Trophoblast cell (in vitro differentiated cells and primary cell): ENCODE data around the gene ABCC8. TPM values are rescaled to one million over a fixed set of nuclear protein-coding genes. Genes with fewer than 3 reads are reported as not detected.

ENCODE experiments used
- DNase-seq, 2 donors: peaks; one replicate each; pipeline ENCODE4 v3.0.0-alpha.2; 2016
- H2AFZ ChIP-seq: 2 replicates; pipeline ENCODE4 v1.6.1; 2013; ENCODE audit warnings: low read length, moderate library complexity, mild to moderate bottlenecking; ENCODE audit not compliant: insufficient read depth, poor library complexity
- H2AK5ac ChIP-seq: 2 replicates; pipeline ENCODE4 v1.6.1; 2013; ENCODE audit warnings: mild to moderate bottlenecking, low read length
- H2BK120ac ChIP-seq: 2 replicates; pipeline ENCODE4 v1.6.1; 2013; ENCODE audit warnings: low read length, mild to moderate bottlenecking, moderate library complexity; ENCODE audit not compliant: insufficient read depth, poor library complexity
- H2BK12ac ChIP-seq: 2 replicates; pipeline ENCODE4 v1.6.1; 2013; ENCODE audit warnings: mild to moderate bottlenecking, low read length, moderate library complexity
- H2BK5ac ChIP-seq: 2 replicates; pipeline ENCODE4 v1.6.1; 2013; ENCODE audit warnings: low read length, low read depth, moderate library complexity, mild to moderate bottlenecking; ENCODE audit not compliant: poor library complexity
- H3K14ac ChIP-seq: 2 replicates; pipeline ENCODE4 v1.6.1; 2013; ENCODE audit warnings: mild to moderate bottlenecking, low read length
- H3K18ac ChIP-seq: 2 replicates; pipeline ENCODE4 v1.6.1; 2013; ENCODE audit warnings: mild to moderate bottlenecking, low read length
- H3K23ac ChIP-seq: 2 replicates; pipeline ENCODE4 v1.6.1; 2013; ENCODE audit warnings: low read length
- H3K27ac ChIP-seq: 2 replicates; pipeline ENCODE4 v1.5.1; 2013; ENCODE audit warnings: low read depth, mild to moderate bottlenecking, inconsistent platforms, low read length, moderate library complexity
- H3K27me3 ChIP-seq: 2 replicates; pipeline ENCODE4 v1.6.1; 2013; ENCODE audit warnings: inconsistent platforms, mild to moderate bottlenecking, low read length, moderate library complexity; ENCODE audit not compliant: insufficient read depth
- H3K36me3 ChIP-seq, 2 experiments: 1 replicate in 1 of 2; 2 replicates in 1 of 2; pipeline ENCODE4 v1.6.1; 2013; ENCODE audit warnings: low read length in 2 of 2, mild to moderate bottlenecking in 2 of 2, moderate library complexity in 1 of 2; ENCODE audit not compliant: insufficient read depth in 2 of 2, control insufficient read depth in 1 of 2
- H3K4ac ChIP-seq: 2 replicates; pipeline ENCODE4 v1.6.1; 2013; ENCODE audit warnings: low read depth, mild to moderate bottlenecking, low read length, moderate library complexity
- H3K4me1 ChIP-seq, 2 experiments: 1 replicate in 1 of 2; 2 replicates in 1 of 2; pipeline ENCODE4 v1.6.1; 2013; ENCODE audit warnings: low read length in 2 of 2, mild to moderate bottlenecking in 2 of 2, moderate library complexity in 1 of 2; ENCODE audit not compliant: insufficient read depth in 2 of 2, control insufficient read depth in 1 of 2
- H3K4me2 ChIP-seq: 2 replicates; pipeline ENCODE4 v1.6.1; 2013; ENCODE audit warnings: inconsistent platforms, mild to moderate bottlenecking, low read length, moderate library complexity
- H3K4me3 ChIP-seq: 2 replicates; pipeline ENCODE4 v1.5.1; 2013; ENCODE audit warnings: mild to moderate bottlenecking, low read depth, low read length, inconsistent platforms
- H3K79me1 ChIP-seq: one replicate; pipeline ENCODE4 v1.6.1; 2013; ENCODE audit warnings: low read length
- H3K79me2 ChIP-seq: 2 replicates; pipeline ENCODE4 v1.6.1; 2013; ENCODE audit warnings: low read length, mild to moderate bottlenecking; ENCODE audit not compliant: control insufficient read depth, insufficient read depth, poor library complexity
- H3K9ac ChIP-seq: 2 replicates; pipeline ENCODE4 v1.6.1; 2013; ENCODE audit warnings: mild to moderate bottlenecking, low read length
- H3K9me3 ChIP-seq: 2 replicates; pipeline ENCODE4 v1.6.1; 2013; ENCODE audit warnings: low read depth, mild to moderate bottlenecking, control low read depth, inconsistent platforms, low read length; ENCODE audit not compliant: insufficient read depth
- H4K12ac ChIP-seq: 2 replicates; pipeline ENCODE4 v1.6.1; 2013; ENCODE audit warnings: low read depth, mild to moderate bottlenecking, low read length, moderate library complexity
- H4K8ac ChIP-seq: 2 replicates; pipeline ENCODE4 v1.6.1; 2013; ENCODE audit warnings: low read depth, mild to moderate bottlenecking, low read length, moderate library complexity
- H4K91ac ChIP-seq: one replicate; pipeline ENCODE4 v1.6.1; 2013; ENCODE audit warnings: low read depth, mild to moderate bottlenecking, low read length, moderate library complexity
- WGBS: extraction: QIAGEN DNeasy Blood & Tissue Kit; methylation state at CpG from one replicate; pipeline ENCODE4 v1.1.7; 2013; ENCODE audit warnings: missing lambda C conversion rate; ENCODE audit not compliant: insufficient read length, insufficient coverage; ENCODE audit errors: extremely low coverage; 5-methylcytosine and 5-hydroxymethylcytosine counted together
- polyA plus RNA-seq: library from polyadenylated mRNA; stranded (reverse); fragments of 200-250 nt; gene quantifications from 2 replicates; pipeline ENCODE4 v1.2.3, GENCODE V29; 2013

ABCC8 gene
- not detected in 2 replicates for polyA plus RNA-seq

DNA sequence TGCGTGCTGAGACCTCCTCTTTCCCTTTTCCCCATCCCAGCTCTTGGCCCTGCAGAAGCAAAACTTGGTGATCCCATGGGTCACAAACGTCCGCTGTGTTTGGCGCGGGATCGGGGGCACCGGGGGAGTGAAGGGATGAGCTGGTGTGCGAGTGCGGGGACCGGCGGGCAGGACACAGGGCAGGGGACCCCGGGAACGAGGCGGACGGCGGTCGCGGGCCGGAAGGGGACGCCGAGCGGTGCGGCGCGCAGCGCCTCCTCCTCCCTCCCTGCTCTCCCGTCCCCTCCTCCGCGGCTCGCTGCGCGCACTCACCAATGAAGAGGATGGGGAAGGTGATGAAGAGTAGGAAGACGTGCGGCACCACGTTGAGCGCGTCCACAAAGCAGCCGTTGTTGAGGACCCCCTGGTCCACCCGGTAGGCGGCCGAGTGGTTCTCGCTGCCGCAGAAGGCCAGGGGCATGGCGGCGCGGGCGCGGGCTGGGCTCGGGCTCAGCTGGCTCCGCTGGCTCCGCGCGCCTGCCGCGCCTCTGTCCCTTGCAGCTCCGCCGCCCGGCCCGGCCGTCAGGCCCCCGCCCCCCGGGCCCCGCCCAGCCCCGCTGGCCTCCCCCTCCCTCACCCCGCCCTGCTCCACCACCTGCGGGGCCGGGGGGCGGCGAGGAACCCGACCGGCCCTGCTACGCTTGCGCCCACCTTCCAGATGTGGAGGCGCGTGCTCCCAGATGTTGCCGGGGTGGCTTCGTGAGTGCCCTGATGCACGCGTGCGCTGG is at the start of gene ABCC8:
TSS of gene ABCC8 (minus strand) at position 529 of the 767 bp plus-strand sequence. CDS start at position 460, 69 bp downstream.
- no CpG with 5 or more reads among the region's 80 CpGs for WGBS
- no peaks in the 10 kb centered on the region for H3K79me1 ChIP-seq
- no peaks in the 10 kb centered on the region for H3K79me2 ChIP-seq
- no peak within 1 kb of the TSS for H2BK120ac ChIP-seq
- peak within 1 kb of the TSS; percentile 30 for H3K4me3 ChIP-seq
- no peak within 1 kb of the TSS for H3K27ac ChIP-seq
- no peak within 1 kb of the TSS for H4K8ac ChIP-seq
- H3K23ac ChIP-seq, result no peak within 1 kb of the TSS
- peaks cover 9% of the 10 kb centered on the region for H3K9me3 ChIP-seq
- no peak for DNase-seq
- no peak within 1 kb of the TSS for H4K91ac ChIP-seq
- peak within 1 kb of the TSS; percentile 63 for H3K4me2 ChIP-seq
- no peak within 1 kb of the TSS for H2BK5ac ChIP-seq
- H4K12ac ChIP-seq, result no peak within 1 kb of the TSS
- H3K4ac ChIP-seq, result no peak within 1 kb of the TSS
- H2BK12ac ChIP-seq, result no peak within 1 kb of the TSS
- H3K27me3 ChIP-seq, result peaks cover 39% of the 10 kb centered on the region
- no peak within 1 kb of the TSS for H2AK5ac ChIP-seq
- H3K18ac ChIP-seq, result no peak within 1 kb of the TSS
- H3K4me1 ChIP-seq, result no peaks in the 10 kb centered on the region
- H3K9ac ChIP-seq, result no peak within 1 kb of the TSS
- H2AFZ ChIP-seq, result no peak within 1 kb of the TSS
- no peaks in the 10 kb centered on the region for H3K36me3 ChIP-seq
- no peak within 1 kb of the TSS for H3K14ac ChIP-seq

DNA sequence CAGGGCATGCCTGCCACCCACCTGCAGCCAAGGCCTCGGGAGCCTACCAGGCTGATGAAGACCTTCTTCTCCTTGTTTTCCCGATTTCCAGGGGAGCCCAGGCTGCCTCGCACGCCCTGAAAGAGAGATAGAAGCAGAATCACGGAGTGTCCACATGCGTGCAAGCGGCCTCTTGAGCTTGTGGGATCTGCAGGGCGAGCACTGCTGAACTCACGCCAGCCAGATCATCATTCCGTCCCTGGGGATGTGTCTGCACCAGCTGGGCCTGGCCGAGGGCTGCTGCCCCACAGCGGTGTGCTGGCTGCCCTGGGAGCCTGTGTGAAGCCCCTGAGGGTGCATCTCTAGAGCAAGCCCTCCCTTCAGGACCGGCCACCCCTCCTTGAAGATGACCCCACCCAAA is 49.7 kb upstream of the ABCC8 start:
- Histone ChIP-seq H3K4me1 (no peaks in the 10 kb centered on the region), H2BK5ac (no peak overlapping the region), H3K4me3 (no peak overlapping the region), H3K4me2 (no peak overlapping the region), H3K14ac (no peak overlapping the region), H3K9me3 (peaks cover 2% of the 10 kb centered on the region), H3K18ac (no peak overlapping the region), H3K9ac (no peak overlapping the region), H3K27ac (no peak overlapping the region), H3K23ac (no peak overlapping the region), H2AK5ac (no peak overlapping the region), H2BK120ac (no peak overlapping the region), H3K4ac (no peak overlapping the region), H3K36me3 (no peaks in the 10 kb centered on the region), H4K12ac (no peak overlapping the region), H2AFZ (no peak overlapping the region), H3K27me3 (no peaks in the 10 kb centered on the region), H3K79me1 (no peaks in the 10 kb centered on the region), H3K79me2 (no peaks in the 10 kb centered on the region), H4K91ac (no peak overlapping the region), H4K8ac (no peak overlapping the region), H2BK12ac (no peak overlapping the region)
- WGBS, result no CpG with 5 or more reads among the region's 13 CpGs
- DNase-seq, result no peak

DNA sequence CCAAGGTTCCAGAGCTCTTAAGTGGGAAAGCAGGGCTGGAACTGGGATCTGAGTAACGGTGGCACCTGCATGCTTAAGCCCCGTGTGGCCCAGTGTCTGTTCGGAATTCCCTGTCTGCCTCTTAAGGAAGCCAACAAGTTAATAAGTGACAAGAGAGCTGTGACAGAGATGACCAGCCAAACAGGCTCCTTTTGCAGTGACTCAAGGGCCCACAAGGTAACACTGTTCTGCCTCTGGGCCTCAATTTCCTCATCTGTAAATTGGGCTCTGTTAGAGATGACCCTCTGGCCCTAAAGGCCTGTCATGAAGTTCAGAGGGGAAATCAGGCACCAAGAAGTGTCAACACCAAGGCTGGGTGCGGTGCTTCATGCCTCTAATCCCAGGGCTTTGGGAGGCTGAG is 48.9 kb upstream of the ABCC8 start:
- H3K79me2 ChIP-seq, result no peaks in the 10 kb centered on the region
- DNase-seq, result no peak
- H4K12ac ChIP-seq, result no peak overlapping the region
- H3K14ac ChIP-seq, result no peak overlapping the region
- H2BK120ac ChIP-seq, result no peak overlapping the region
- H3K79me1 ChIP-seq, result no peaks in the 10 kb centered on the region
- H2BK12ac ChIP-seq, result no peak overlapping the region
- H3K4ac ChIP-seq, result no peak overlapping the region
- no peak overlapping the region for H3K4me3 ChIP-seq
- H3K4me2 ChIP-seq, result no peak overlapping the region
- no peak overlapping the region for H2AK5ac ChIP-seq
- H2AFZ ChIP-seq, result no peak overlapping the region
- H3K23ac ChIP-seq, result no peak overlapping the region
- H3K9ac ChIP-seq, result no peak overlapping the region
- H4K8ac ChIP-seq, result no peak overlapping the region
- no peaks in the 10 kb centered on the region for H3K27me3 ChIP-seq
- no peak overlapping the region for H2BK5ac ChIP-seq
- H3K27ac ChIP-seq, result no peak overlapping the region
- no peaks in the 10 kb centered on the region for H3K4me1 ChIP-seq
- no peak overlapping the region for H3K18ac ChIP-seq
- H4K91ac ChIP-seq, result no peak overlapping the region
- no CpG with 5 or more reads among the region's 4 CpGs for WGBS
- peaks cover 2% of the 10 kb centered on the region for H3K9me3 ChIP-seq
- H3K36me3 ChIP-seq, result no peaks in the 10 kb centered on the region

DNA sequence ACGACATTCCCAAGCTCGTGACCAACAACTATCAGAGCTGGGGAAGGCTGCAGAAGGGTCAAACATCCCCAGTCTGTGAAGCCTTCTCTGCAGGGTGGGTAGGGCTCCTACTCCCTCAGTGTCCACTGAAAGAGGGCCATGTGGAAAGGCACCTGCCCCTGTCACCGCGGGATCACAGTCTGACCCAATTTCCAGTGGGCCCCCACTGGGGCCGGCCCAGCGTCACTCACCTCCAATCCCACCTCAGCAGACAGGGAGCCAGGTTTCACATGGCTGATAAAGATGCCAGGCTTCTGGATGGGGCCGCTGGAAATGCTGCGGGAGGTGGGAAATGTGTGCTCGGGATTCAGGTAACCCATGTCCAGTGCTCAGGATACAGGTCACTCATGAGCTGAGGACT is 47.6 kb upstream of the ABCC8 start:
- no peak for DNase-seq
- H4K12ac ChIP-seq, result no peak overlapping the region
- no peak overlapping the region for H3K18ac ChIP-seq
- no peaks in the 10 kb centered on the region for H3K79me2 ChIP-seq
- no peak overlapping the region for H3K4me3 ChIP-seq
- no peak overlapping the region for H3K27ac ChIP-seq
- no peaks in the 10 kb centered on the region for H3K4me1 ChIP-seq
- H3K4ac ChIP-seq, result no peak overlapping the region
- no peak overlapping the region for H2BK120ac ChIP-seq
- WGBS, result no CpG with 5 or more reads among the region's 9 CpGs
- no peak overlapping the region for H4K91ac ChIP-seq
- H3K14ac ChIP-seq, result no peak overlapping the region
- no peak overlapping the region for H2BK12ac ChIP-seq
- no peak overlapping the region for H3K4me2 ChIP-seq
- no peaks in the 10 kb centered on the region for H3K27me3 ChIP-seq
- no peak overlapping the region for H2AFZ ChIP-seq
- no peaks in the 10 kb centered on the region for H3K79me1 ChIP-seq
- H2AK5ac ChIP-seq, result no peak overlapping the region
- no peak overlapping the region for H4K8ac ChIP-seq
- peaks cover 2% of the 10 kb centered on the region for H3K9me3 ChIP-seq
- no peaks in the 10 kb centered on the region for H3K36me3 ChIP-seq
- no peak overlapping the region for H2BK5ac ChIP-seq
- no peak overlapping the region for H3K23ac ChIP-seq
- H3K9ac ChIP-seq, result no peak overlapping the region
